Suprapubic skin (tissue), 4 donors: Measurements from ENCODE around the gene DEGS2. TPM values are rescaled to one million over a fixed set of nuclear protein-coding genes. Genes with fewer than 3 reads are reported as not detected.
A peak's percentile ranks its signal among the peaks of the same experiment; 100 is the strongest.

ENCODE experiments used
- DNase-seq, 2 donors: peaks; one replicate each; pipeline ENCODE4 v3.0.0-alpha.2; 2019; ENCODE audit warnings: low spot score in 2 of 2
- H3K27ac ChIP-seq: fragments of 200-600 bp; sonication (generic); one replicate; pipeline ENCODE4 v1.5.1; 2019
- H3K27me3 ChIP-seq: fragments of 200-600 bp; sonication (generic); one replicate; pipeline ENCODE4 v1.5.1; 2019
- H3K36me3 ChIP-seq: fragments of 200-600 bp; sonication (generic); one replicate; pipeline ENCODE4 v1.5.1; 2019
- H3K4me1 ChIP-seq: fragments of 200-600 bp; sonication (generic); one replicate; pipeline ENCODE4 v1.5.1; 2019
- H3K4me3 ChIP-seq: fragments of 200-600 bp; sonication (generic); one replicate; pipeline ENCODE4 v1.5.1; 2019; ENCODE audit warnings: mild to moderate bottlenecking
- H3K9me3 ChIP-seq: fragments of 200-600 bp; sonication (generic); one replicate; pipeline ENCODE4 v1.5.1; 2019
- CTCF ChIP-seq, 2 donors: fragments of 200-600 bp in 1 of 2; fragments of 450-650 bp in 1 of 2; sonication (generic) in 1 of 2; IDR thresholded peaks; one replicate each; pipeline ENCODE4 v1.5.1; 2016 to 2019; ENCODE audit warnings: antibody characterized with exemption in 2 of 2, mild to moderate bottlenecking in 1 of 2, moderate library complexity in 1 of 2
- EP300 ChIP-seq: sonication (generic); formaldehyde crosslinking; IDR thresholded peaks from one replicate; pipeline ENCODE4 v1.6.1; 2017; ENCODE audit warnings: antibody characterized with exemption
- POLR2A ChIP-seq, 2 donors: fragments of 450-650 bp; IDR thresholded peaks; one replicate each; pipeline ENCODE4 v1.6.1; 2017; ENCODE audit warnings: antibody characterized with exemption in 2 of 2, mild to moderate bottlenecking in 2 of 2, moderate library complexity in 2 of 2
- POLR2AphosphoS5 ChIP-seq, 3 donors: sonication (generic); formaldehyde crosslinking; IDR thresholded peaks; one replicate each; pipeline ENCODE4 v1.6.1; 2017; ENCODE audit warnings: antibody characterized with exemption in 3 of 3
- WGBS: methylation state at CpG from one replicate; pipeline ENCODE4 v1.1.5; 2018; 5-methylcytosine and 5-hydroxymethylcytosine counted together
- total RNA-seq, 4 donors: library from RNA; depleted of rRNA; stranded (reverse); fragments of >200 nt; gene quantifications; one replicate each; pipeline ENCODE4 v1.1.0, GENCODE V29; 2016

Gene DEGS2
- total RNA-seq, 4 donors from 2014 or later = 78.9 to 130 (median 108) TPM

DNA sequence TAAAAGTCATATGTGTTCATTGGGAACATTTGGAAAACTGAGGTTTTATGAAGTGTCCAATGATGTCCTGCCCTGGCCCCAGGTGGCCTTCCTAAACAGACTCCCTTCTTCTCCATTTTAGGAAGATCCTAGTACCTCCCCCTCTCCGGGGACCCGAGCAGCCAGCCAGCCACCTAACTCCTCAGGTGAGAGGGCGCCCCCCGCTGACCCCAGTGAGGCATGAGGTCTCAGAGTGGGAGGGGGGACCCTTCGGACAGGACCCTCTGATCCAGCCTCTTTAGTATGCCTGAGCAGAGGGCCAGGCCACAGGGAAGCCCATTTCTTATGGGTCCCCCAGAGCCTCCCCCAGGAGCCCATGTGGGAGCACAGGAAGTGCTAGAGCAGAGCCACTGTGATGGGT lies 23.7 kb downstream of the DEGS2 start:
- Histone ChIP-seq H3K27me3 (no peaks in the 10 kb centered on the region), H3K4me1 (peaks cover 20% of the 10 kb centered on the region), H3K36me3 (peaks cover 39% of the 10 kb centered on the region), H3K4me3 (no peak overlapping the region), H3K9me3 (no peaks in the 10 kb centered on the region), H3K27ac (no peak overlapping the region)
- 94% methylated on average over 5 of the region's 5 CpGs for WGBS
- no peak for TF ChIP-seq POLR2AphosphoS5 (IDR thresholded peaks at IDR 0.05)
- no peak for DNase-seq

DNA sequence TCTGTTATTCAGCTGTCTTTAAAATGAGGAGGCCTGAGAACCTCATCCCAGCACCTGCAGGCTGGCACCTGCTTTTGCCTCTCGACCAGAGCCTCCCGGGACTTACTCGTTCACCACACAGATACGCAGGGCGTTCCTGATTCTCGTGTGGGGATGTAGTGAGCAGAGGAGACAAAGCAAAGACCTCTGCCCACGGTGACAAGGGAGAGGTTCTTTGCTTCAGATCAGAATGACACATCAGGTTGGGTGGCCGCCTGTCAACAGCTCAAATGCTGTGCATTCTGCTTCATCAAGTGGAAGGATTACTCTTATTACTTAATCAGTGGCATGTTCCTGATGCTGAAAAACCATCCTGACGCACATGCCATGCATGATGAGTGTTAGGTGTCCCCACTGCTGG lies 24.4 kb downstream of the DEGS2 start:
- Histone ChIP-seq H3K4me3 (no peak overlapping the region), H3K27me3 (no peaks in the 10 kb centered on the region), H3K27ac (no peak overlapping the region), H3K4me1 (peaks cover 28% of the 10 kb centered on the region), H3K36me3 (peaks cover 39% of the 10 kb centered on the region), H3K9me3 (no peaks in the 10 kb centered on the region)
- DNase-seq = no peak
- 88% methylated on average over 8 of the region's 9 CpGs for WGBS
- TF ChIP-seq CTCF (IDR thresholded peaks at IDR 0.05) (no peak), POLR2AphosphoS5 (IDR thresholded peaks at IDR 0.05) (no peak), EP300 (no peak), POLR2A (IDR thresholded peaks at IDR 0.05) (no peak)

DNA sequence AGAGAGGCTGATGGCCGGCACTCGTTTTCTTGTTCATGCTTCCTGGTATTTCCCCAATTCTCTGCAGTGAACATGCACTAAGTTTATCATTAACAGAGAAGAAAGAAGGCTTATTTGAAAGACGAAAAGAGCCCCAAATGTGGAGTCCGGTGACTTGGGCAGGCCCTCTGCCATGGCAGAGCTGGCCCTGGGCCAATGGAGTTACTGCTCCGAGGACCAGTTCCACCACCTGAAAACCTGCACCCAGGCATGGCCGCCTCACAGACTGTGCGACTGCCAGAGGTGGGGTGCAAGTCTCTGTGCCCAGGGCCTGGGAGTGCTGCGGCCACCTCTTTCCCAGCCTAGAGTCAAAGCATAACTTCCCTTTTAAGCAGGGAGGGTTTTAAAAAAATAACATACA lies 24.9 kb downstream of the DEGS2 start:
- DNase-seq = no peak
- Histone ChIP-seq H3K27ac (no peak overlapping the region), H3K4me1 (peaks cover 32% of the 10 kb centered on the region), H3K4me3 (no peak overlapping the region), H3K27me3 (no peaks in the 10 kb centered on the region), H3K36me3 (peaks cover 39% of the 10 kb centered on the region), H3K9me3 (no peaks in the 10 kb centered on the region)
- TF ChIP-seq CTCF (IDR thresholded peaks at IDR 0.05) = no peak
- no peak for TF ChIP-seq EP300
- WGBS = 85% methylated on average over 8 of the region's 8 CpGs

DNA sequence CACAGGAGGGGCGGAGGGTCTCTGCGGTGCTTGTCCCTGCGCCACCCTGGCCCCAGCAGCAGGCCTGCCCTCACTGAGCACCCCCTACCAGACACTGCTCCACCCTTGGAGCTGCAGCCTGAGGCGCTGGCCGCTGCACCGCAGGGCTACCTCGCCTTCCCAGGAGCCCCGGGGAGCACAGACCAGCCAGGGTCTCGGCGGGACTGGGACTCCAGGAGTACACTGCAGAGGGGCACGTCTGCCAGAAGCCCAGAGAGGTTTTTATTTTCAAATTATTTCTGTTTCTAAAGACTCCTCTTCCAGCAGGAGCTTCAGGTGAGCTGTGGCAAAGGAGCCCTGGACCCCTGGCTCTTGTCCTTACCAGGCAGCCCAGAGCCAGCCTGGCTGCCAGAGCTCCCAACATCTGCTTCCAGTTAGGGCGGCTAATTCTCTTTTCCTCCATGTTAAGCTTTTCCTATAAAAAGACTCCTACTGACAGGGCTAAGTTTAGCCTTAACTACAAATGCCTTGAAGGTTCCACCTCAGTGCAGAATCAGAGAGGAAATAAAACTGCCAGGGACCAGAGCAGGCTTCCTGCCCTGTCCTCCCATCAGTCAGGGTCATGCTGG lies 26.4 kb downstream of the DEGS2 start:
- DNase-seq = no peak
- H3K4me3 ChIP-seq = no peak overlapping the region
- peaks cover 48% of the 10 kb centered on the region for H3K4me1 ChIP-seq
- H3K9me3 ChIP-seq = no peaks in the 10 kb centered on the region
- no peaks in the 10 kb centered on the region for H3K27me3 ChIP-seq
- peak overlapping the region; percentile 73 for H3K27ac ChIP-seq
- TF ChIP-seq CTCF (IDR thresholded peaks at IDR 0.05) (no peak), POLR2A (IDR thresholded peaks at IDR 0.05) (no peak), EP300 (no peak), POLR2AphosphoS5 (IDR thresholded peaks at IDR 0.05) (no peak)
- H3K36me3 ChIP-seq = peaks cover 32% of the 10 kb centered on the region
- WGBS = 50% methylated on average over 5 of the region's 12 CpGs

DNA sequence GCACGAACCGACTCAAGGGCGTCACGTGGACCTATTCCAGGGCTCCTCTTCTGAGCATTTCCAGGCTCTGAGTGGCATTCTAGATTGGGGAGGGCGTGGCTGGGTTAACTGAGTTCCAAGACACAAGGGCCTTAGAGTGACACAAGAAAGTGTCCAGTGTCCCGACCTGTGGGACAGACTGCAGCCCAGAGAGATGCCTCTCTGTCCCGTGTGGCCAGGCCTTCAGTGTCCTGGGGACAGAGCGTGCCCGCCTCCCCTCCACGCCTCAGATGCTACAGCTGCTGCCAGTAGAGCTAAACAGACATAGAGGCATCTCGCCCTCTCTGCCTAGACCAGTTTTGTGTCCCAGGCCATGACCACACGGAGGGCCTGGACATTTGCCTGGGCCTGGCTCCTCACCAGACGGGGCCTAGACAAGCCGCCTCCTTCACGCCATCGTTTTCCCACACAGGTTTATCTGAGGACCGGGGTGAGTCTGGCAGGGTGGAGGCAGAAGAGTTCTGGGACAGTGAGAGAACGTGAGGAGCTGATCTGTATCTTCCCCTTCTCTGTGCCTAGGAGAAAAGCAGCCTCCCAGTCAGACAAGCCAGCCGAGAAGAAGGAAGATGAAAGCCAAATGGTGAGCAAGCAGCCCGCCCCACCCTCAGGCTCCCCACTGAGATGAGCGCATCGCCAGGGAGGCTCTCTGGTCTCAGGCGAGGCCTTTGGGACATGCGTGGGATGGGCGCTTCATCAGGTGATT lies 27.1 kb downstream of the DEGS2 start:
- peaks cover 49% of the 10 kb centered on the region for H3K4me1 ChIP-seq
- peaks cover 30% of the 10 kb centered on the region for H3K36me3 ChIP-seq
- no peaks in the 10 kb centered on the region for H3K27me3 ChIP-seq
- TF ChIP-seq EP300 (no peak), CTCF (IDR thresholded peaks at IDR 0.05) (no peak), POLR2AphosphoS5 (IDR thresholded peaks at IDR 0.05) (peak in 1 of 3 donors; percentile 37), POLR2A (IDR thresholded peaks at IDR 0.05) (no peak)
- peak overlapping the region; percentile 73 for H3K27ac ChIP-seq
- WGBS = 41% methylated on average over 15 of the region's 25 CpGs
- H3K4me3 ChIP-seq = no peak overlapping the region
- DNase-seq = no peak
- H3K9me3 ChIP-seq = no peaks in the 10 kb centered on the region
